Measurements from ENCODE around the gene BACE2. TPM values are rescaled to one million over a fixed set of nuclear protein-coding genes. Genes with fewer than 3 reads are reported as not detected.

BACE2 gene
- polyA plus RNA-seq, 1 donor from 2014 or later, result 0.32 TPM

GRCh38 chr21:41213021-41213420 lies 45.1 kb downstream of the BACE2 start:
- Histone ChIP-seq H3K9me2 (ENCODE audit: insufficient read depth, low read length) (no peaks in the 10 kb centered on the region), H2AFZ (ENCODE audit: low read depth, low read length) (no peak overlapping the region), H3K27ac (ENCODE audit: low read length) (no peak overlapping the region), H3K79me2 (replicated peaks; ENCODE audit: insufficient read depth, low read length) (no peaks in the 10 kb centered on the region), H3K4me3 (ENCODE audit: low read length) (no peak overlapping the region), H3F3A (ENCODE audit: insufficient read depth, low read length, poor library complexity, severe bottlenecking) (no peaks in the 10 kb centered on the region), H3K9me3 (ENCODE audit: low read length) (no peaks in the 10 kb centered on the region), H3K36me3 (ENCODE audit: insufficient read depth, low read length) (no peaks in the 10 kb centered on the region), H3K9ac (ENCODE audit: low read length) (no peak overlapping the region), H3K27me3 (ENCODE audit: insufficient read depth, low read depth, low read length) (no peaks in the 10 kb centered on the region), H4K20me1 (ENCODE audit: insufficient read depth) (no peaks in the 10 kb centered on the region), H3K4me2 (ENCODE audit: low read length) (no peak overlapping the region)
- TF ChIP-seq SMC3 (conservative IDR thresholded peaks at IDR 0.05; ENCODE audit: poor library complexity) (no peak), MXI1 (conservative IDR thresholded peaks at IDR 0.05; ENCODE audit: poor library complexity, severe bottlenecking) (no peak), EP300 (conservative IDR thresholded peaks at IDR 0.05; ENCODE audit: poor library complexity, severe bottlenecking) (no peak), TAF1 (IDR thresholded peaks at IDR 0.05; ENCODE audit: low read depth) (no peak), RAD21 (conservative IDR thresholded peaks at IDR 0.05) (no peak)

- Histone ChIP-seq H3K9ac (ENCODE audit: low read length) (no peak overlapping the region), H3K9me3 (ENCODE audit: low read length) (no peaks in the 10 kb centered on the region), H2AFZ (ENCODE audit: low read depth, low read length) (no peak overlapping the region), H3K27me3 (ENCODE audit: insufficient read depth, low read depth, low read length) (no peaks in the 10 kb centered on the region), H3K4me2 (ENCODE audit: low read length) (no peak overlapping the region), H3K9me2 (ENCODE audit: insufficient read depth, low read length) (no peaks in the 10 kb centered on the region), H3F3A (ENCODE audit: insufficient read depth, low read length, poor library complexity, severe bottlenecking) (no peaks in the 10 kb centered on the region), H3K79me2 (replicated peaks; ENCODE audit: insufficient read depth, low read length) (no peaks in the 10 kb centered on the region), H4K20me1 (ENCODE audit: insufficient read depth) (no peaks in the 10 kb centered on the region), H3K4me3 (ENCODE audit: low read length) (no peak overlapping the region), H3K27ac (ENCODE audit: low read length) (no peak overlapping the region), H3K36me3 (ENCODE audit: insufficient read depth, low read length) (no peaks in the 10 kb centered on the region)
- no peak for TF ChIP-seq POLR2AphosphoS5 (IDR thresholded peaks at IDR 0.05)
- TF ChIP-seq MXI1 (conservative IDR thresholded peaks at IDR 0.05; ENCODE audit: poor library complexity, severe bottlenecking), result no peak
Observed at GRCh38 chr21:41215856-41216408, 48.0 kb downstream of the BACE2 start.

DNA sequence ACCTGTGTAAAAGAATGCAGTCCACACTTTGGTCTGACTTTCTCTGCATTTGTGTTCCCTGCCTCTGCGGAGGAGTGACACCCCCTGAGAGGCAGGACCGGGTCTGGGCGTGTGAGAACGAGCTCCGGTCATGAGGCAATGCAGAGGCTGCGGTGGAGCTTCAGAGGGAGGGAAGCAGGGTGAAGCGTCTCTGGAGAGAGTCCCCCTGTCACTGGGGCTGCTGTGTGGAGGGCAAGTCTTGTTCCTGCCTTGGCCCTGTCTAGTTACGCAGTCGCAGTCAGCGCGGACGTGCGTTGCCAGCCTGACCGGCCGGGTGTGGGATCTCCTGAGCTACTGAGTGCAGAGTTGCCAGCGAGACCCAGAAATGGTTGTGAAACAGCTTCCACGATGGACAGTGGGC lies 48.5 kb downstream of the BACE2 start:
- Histone ChIP-seq H3K9ac (ENCODE audit: low read length) (no peak overlapping the region), H3F3A (ENCODE audit: insufficient read depth, low read length, poor library complexity, severe bottlenecking) (no peaks in the 10 kb centered on the region), H3K9me2 (ENCODE audit: insufficient read depth, low read length) (no peaks in the 10 kb centered on the region), H4K20me1 (ENCODE audit: insufficient read depth) (no peaks in the 10 kb centered on the region), H3K9me3 (ENCODE audit: low read length) (no peaks in the 10 kb centered on the region), H3K79me2 (replicated peaks; ENCODE audit: insufficient read depth, low read length) (no peaks in the 10 kb centered on the region), H3K27ac (ENCODE audit: low read length) (no peak overlapping the region), H3K4me3 (ENCODE audit: low read length) (no peak overlapping the region), H3K27me3 (ENCODE audit: insufficient read depth, low read depth, low read length) (no peaks in the 10 kb centered on the region), H3K36me3 (ENCODE audit: insufficient read depth, low read length) (no peaks in the 10 kb centered on the region), H2AFZ (ENCODE audit: low read depth, low read length) (no peak overlapping the region), H3K4me2 (ENCODE audit: low read length) (no peak overlapping the region)
- TF ChIP-seq EP300 (conservative IDR thresholded peaks at IDR 0.05; ENCODE audit: poor library complexity, severe bottlenecking), result no peak
- no peak for TF ChIP-seq CTCF (IDR thresholded peaks at IDR 0.05; ENCODE audit: poor library complexity, severe bottlenecking)
- TF ChIP-seq REST (IDR thresholded peaks at IDR 0.05; ENCODE audit: borderline replicate concordance), result no peak
- TF ChIP-seq SMC3 (conservative IDR thresholded peaks at IDR 0.05; ENCODE audit: poor library complexity), result no peak
- no peak for TF ChIP-seq TAF1 (IDR thresholded peaks at IDR 0.05; ENCODE audit: low read depth)
- no peak for TF ChIP-seq EZH2 (IDR thresholded peaks at IDR 0.05; ENCODE audit: borderline replicate concordance, insufficient read depth, low read length, poor library complexity, severe bottlenecking)
- no peak for TF ChIP-seq POLR2AphosphoS5 (IDR thresholded peaks at IDR 0.05)
- no peak for TF ChIP-seq MXI1 (conservative IDR thresholded peaks at IDR 0.05; ENCODE audit: poor library complexity, severe bottlenecking)
- TF ChIP-seq RAD21 (conservative IDR thresholded peaks at IDR 0.05), result no peak
